MM.1S (cell line): Measurements from ENCODE around the gene MIOX.

Source experiments
- DNase-seq: peaks from one replicate; pipeline ENCODE4 v3.0.0-alpha.2; 2015
- H2AFZ ChIP-seq: fragments of 300-600 bp; sonication (generic); 2 replicates; pipeline ENCODE4 v1.6.0; 2016; ENCODE audit warnings: antibody characterized with exemption, low read length
- H3F3A ChIP-seq: fragments of 300-600 bp; sonication (generic); 2 replicates; pipeline ENCODE4 v1.6.1; 2016; ENCODE audit warnings: mild to moderate bottlenecking, antibody characterized with exemption, low read length, moderate library complexity, mixed read lengths; ENCODE audit not compliant: insufficient read depth
- H3K27ac ChIP-seq: fragments of 300-600 bp; sonication (generic); 2 replicates; pipeline ENCODE4 v1.5.1; 2016; ENCODE audit warnings: mild to moderate bottlenecking, low read length
- H3K27me3 ChIP-seq: fragments of 300-600 bp; sonication (generic); replicated peaks from 2 replicates; pipeline ENCODE4 v1.6.0; 2016; ENCODE audit warnings: low read length; ENCODE audit not compliant: insufficient read depth
- H3K36me3 ChIP-seq: fragments of 300-600 bp; sonication (generic); replicated peaks from 2 replicates; pipeline ENCODE4 v1.6.1; 2016; ENCODE audit warnings: mild to moderate bottlenecking, low read length, mixed read lengths; ENCODE audit not compliant: insufficient read depth
- H3K4me1 ChIP-seq: fragments of 300-600 bp; sonication (generic); 2 replicates; pipeline ENCODE4 v1.6.1; 2016; ENCODE audit warnings: low read length, mixed read lengths
- H3K4me2 ChIP-seq: fragments of 300-600 bp; sonication (generic); 2 replicates; pipeline ENCODE4 v1.6.0; 2016; ENCODE audit warnings: low read depth, low read length
- H3K4me3 ChIP-seq: fragments of 300-600 bp; sonication (generic); 2 replicates; pipeline ENCODE4 v1.5.1; 2016; ENCODE audit warnings: low read length, mixed read lengths
- H3K79me2 ChIP-seq: fragments of 300-600 bp; sonication (generic); 2 replicates; pipeline ENCODE4 v1.6.1; 2016; ENCODE audit warnings: mixed run types, low read length, mixed read lengths
- H3K9ac ChIP-seq: fragments of 300-600 bp; sonication (generic); 2 replicates; pipeline ENCODE4 v1.6.1; 2016; ENCODE audit warnings: low read length, mixed read lengths
- H3K9me2 ChIP-seq: fragments of 300-600 bp; sonication (generic); replicated peaks from 2 replicates; pipeline ENCODE4 v1.6.1; 2016; ENCODE audit warnings: mild to moderate bottlenecking, low read length, mixed read lengths; ENCODE audit not compliant: insufficient read depth
- H3K9me3 ChIP-seq: fragments of 300-600 bp; sonication (generic); replicated peaks from 2 replicates; pipeline ENCODE4 v1.6.1; 2016; ENCODE audit warnings: mild to moderate bottlenecking, low read length, mixed read lengths; ENCODE audit not compliant: insufficient read depth
- H4K20me1 ChIP-seq: fragments of 300-600 bp; sonication (generic); 2 replicates; pipeline ENCODE4 v1.6.1; 2016; ENCODE audit warnings: mild to moderate bottlenecking, low read length, moderate library complexity, mixed read lengths; ENCODE audit not compliant: insufficient read depth
- CTCF ChIP-seq: fragments of 300-600 bp; sonication (generic); IDR thresholded peaks from 2 replicates; pipeline ENCODE4 v1.5.1; 2016; ENCODE audit warnings: antibody characterized with exemption, low read length, mixed read lengths
- EZH2 ChIP-seq: fragments of 300-600 bp; sonication (generic); optimal IDR thresholded peaks from 2 replicates; pipeline ENCODE3; 2017; ENCODE audit warnings: low read depth, mild to moderate bottlenecking, antibody characterized with exemption, low read length, mixed read lengths
- EZH2phosphoT487 ChIP-seq: fragments of 300-600 bp; sonication (generic); IDR thresholded peaks from 2 replicates; pipeline ENCODE4 v1.6.1; 2018; ENCODE audit warnings: antibody characterized with exemption, low read length

The MIOX gene

GRCh38 chr22:50525858-50526107, 39.1 kb downstream of the MIOX start:
- Histone ChIP-seq H3K4me3 (peak overlapping the region; percentile 88), H3K27me3 (no peaks in the 10 kb centered on the region), H3K36me3 (no peaks in the 10 kb centered on the region), H2AFZ (peak overlapping the region; percentile 23; the same call in 1 of the 2 replicates), H3K9ac (peak overlapping the region; percentile 92), H3F3A (peaks cover 26% of the 10 kb centered on the region), H4K20me1 (no peaks in the 10 kb centered on the region), H3K4me2 (peak overlapping the region; percentile 91; the same call in 1 of the 2 replicates), H3K9me2 (no peaks in the 10 kb centered on the region), H3K9me3 (no peaks in the 10 kb centered on the region), H3K4me1 (peaks cover 23% of the 10 kb centered on the region), H3K79me2 (peaks cover 39% of the 10 kb centered on the region), H3K27ac (peak overlapping the region; percentile 87)
- TF ChIP-seq CTCF (no peak), EZH2 (no peak), EZH2phosphoT487 (no peak)
- no peak for DNase-seq

DNA sequence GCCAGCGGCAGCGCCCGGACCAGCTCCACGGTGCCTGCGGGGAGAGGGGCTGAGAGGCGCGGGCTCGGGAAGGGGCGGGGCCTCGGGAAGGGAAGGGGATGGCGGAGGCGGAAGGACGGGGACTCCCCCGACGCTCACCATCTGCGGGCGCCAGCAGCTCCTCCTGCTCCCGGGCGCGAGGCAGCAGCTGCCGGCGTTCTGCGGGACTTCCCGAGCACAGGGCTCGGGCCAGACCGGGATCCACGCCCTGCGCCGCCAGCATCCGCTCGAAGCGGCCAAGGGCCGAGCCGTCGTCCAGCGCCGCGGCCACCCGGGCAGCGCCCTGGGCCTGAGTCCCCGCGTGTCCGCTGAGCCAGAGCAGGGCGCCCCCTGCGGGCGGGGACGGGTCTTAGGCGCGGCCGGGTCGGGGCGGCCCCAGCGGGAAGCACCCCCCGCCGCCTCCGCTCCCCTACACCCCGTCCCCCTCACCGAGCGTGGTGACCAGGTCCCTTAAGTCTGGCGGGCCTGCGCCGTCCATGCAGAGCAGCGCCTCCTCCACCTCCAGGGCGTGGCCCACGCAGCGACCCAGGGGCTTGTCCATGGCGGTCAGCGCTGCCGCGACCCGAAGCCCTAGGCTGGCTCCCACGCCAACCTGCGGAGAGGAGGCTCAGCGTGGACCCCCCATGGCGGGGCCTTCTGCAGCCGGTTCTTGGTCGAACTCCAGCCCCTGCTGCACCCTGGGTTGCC, 39.6 kb downstream of the MIOX start:
- TF ChIP-seq EZH2: no peak
- peak; percentile 71 for TF ChIP-seq CTCF
- Histone ChIP-seq H2AFZ (peak overlapping the region; percentile 23; the same call in 1 of the 2 replicates), H3F3A (peaks cover 26% of the 10 kb centered on the region), H3K27me3 (peaks cover 4% of the 10 kb centered on the region; the same call in 1 of the 2 replicates), H3K36me3 (no peaks in the 10 kb centered on the region), H3K79me2 (peaks cover 36% of the 10 kb centered on the region), H3K27ac (peak overlapping the region; percentile 87), H4K20me1 (no peaks in the 10 kb centered on the region), H3K9me2 (no peaks in the 10 kb centered on the region), H3K9me3 (no peaks in the 10 kb centered on the region), H3K4me3 (peak overlapping the region; percentile 88), H3K4me2 (peak overlapping the region; percentile 91), H3K9ac (peak overlapping the region; percentile 92), H3K4me1 (peaks cover 26% of the 10 kb centered on the region)
- peak; percentile 80 for DNase-seq

DNA sequence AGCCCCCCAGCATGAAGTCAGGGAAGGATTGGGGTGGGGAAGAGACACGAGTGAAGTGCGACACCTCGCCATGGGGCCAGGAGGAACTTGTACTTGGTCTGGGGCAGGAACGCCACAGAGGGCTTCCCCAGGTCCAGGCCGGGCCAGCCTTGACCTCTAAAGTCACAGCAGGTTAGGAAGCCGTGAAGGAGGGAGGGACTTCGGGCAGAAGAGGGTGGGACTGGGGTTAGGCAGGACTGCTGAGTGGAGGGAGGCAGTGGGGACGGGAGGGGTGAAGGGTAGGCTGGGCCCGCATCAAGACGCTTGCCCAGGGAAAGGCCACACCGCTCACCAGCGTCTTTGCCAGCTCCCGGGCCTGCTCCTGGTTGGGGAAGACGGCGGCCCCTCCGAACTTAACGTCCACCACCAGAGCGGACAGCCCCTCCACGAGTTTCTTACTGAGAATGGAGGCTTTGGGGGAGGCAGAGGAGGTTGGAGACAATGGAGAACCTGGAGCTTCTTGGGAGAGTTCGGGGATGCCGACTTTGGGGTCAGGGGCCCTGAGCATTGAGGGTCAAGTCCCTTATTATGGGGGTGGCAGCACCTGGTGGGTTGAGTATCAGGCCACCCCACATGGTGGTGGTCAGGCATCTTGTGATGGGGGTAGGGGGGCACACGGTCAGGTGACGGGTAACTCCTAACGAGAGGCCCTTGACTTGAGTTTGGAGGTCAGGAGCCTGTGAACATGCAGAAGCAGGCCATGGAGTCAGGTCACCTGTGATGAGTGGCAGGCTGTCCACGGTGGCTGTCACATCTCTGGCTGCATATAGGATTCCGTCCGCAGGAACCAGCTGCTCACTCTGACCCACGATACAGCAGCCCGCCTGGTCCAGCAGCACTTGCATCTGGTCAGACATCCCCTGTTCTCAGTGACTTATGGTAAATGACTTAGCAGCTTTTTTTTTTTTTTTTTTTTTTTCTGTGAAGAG, 40.5 kb downstream of the MIOX start:
- peaks cover 26% of the 10 kb centered on the region for H3F3A ChIP-seq
- peak overlapping the region; percentile 88 for H3K4me3 ChIP-seq
- H3K27ac ChIP-seq: peak overlapping the region; percentile 87
- peaks cover 35% of the 10 kb centered on the region for H3K79me2 ChIP-seq
- H3K27me3 ChIP-seq: peaks cover 9% of the 10 kb centered on the region; the same call in 1 of the 2 replicates
- peak overlapping the region; percentile 92 for H3K9ac ChIP-seq
- no peaks in the 10 kb centered on the region for H3K9me2 ChIP-seq
- no peaks in the 10 kb centered on the region for H3K36me3 ChIP-seq
- DNase-seq: no peak
- no peaks in the 10 kb centered on the region for H4K20me1 ChIP-seq
- H3K4me1 ChIP-seq: peaks cover 30% of the 10 kb centered on the region
- no peaks in the 10 kb centered on the region for H3K9me3 ChIP-seq
- H2AFZ ChIP-seq: peak overlapping the region; percentile 23; the same call in 1 of the 2 replicates
- H3K4me2 ChIP-seq: peak overlapping the region; percentile 91
- no peak for TF ChIP-seq EZH2
- no peak for TF ChIP-seq EZH2phosphoT487
